GM18499 (cell line): ENCODE data around the gene PDIA4.
"Not testable (repeated sequence)": the region's sequence is repeated elsewhere in the genome, so short reads cannot be mapped to it uniquely, and the experiment has no call there.

Experiments used
- ATAC-seq: cut with Tn5 transposase; IDR thresholded peaks from one replicate; pipeline ENCODE4 v1.9.1; 2021; ENCODE audit warnings: moderate number of reproducible peaks; ENCODE audit not compliant: insufficient read depth, unreplicated experiment

PDIA4 gene

GRCh38 chr7:149028346-149029109, at the start of gene PDIA4:
Gene PDIA4, minus strand, starts transcription at chr7:149028505. Its CDS starts 97 bp downstream, at chr7:149028408.
- peak; percentile 86 for ATAC-seq

- no peak for ATAC-seq
Observed at GRCh38 chr7:149077594-149077993, 49.3 kb upstream of the PDIA4 start.

- ATAC-seq = no peak
Observed at GRCh38 chr7:149075286-149075685, 47.0 kb upstream of the PDIA4 start.

- no peak for ATAC-seq
Observed at GRCh38 chr7:149074116-149074885, 46.0 kb upstream of the PDIA4 start.

GRCh38 chr7:149072438-149072775, 44.1 kb upstream of the PDIA4 start:
- ATAC-seq = no peak

GRCh38 chr7:149071641-149072437, 43.5 kb upstream of the PDIA4 start:
- ATAC-seq = no peak

GRCh38 chr7:149071182-149071635, 42.9 kb upstream of the PDIA4 start:
- no peak for ATAC-seq

GRCh38 chr7:149070372-149071125, 42.2 kb upstream of the PDIA4 start:
- no peak for ATAC-seq

GRCh38 chr7:149067869-149068268, 39.6 kb upstream of the PDIA4 start:
- ATAC-seq = no peak

GRCh38 chr7:149063476-149063875, 35.2 kb upstream of the PDIA4 start:
- no peak for ATAC-seq

GRCh38 chr7:149062217-149062899, 34.1 kb upstream of the PDIA4 start:
- ATAC-seq = not testable (repeated sequence)

GRCh38 chr7:149060156-149060555, 31.9 kb upstream of the PDIA4 start:
- ATAC-seq = no peak

- ATAC-seq = no peak
Observed at GRCh38 chr7:149053885-149054284, 25.6 kb upstream of the PDIA4 start.

GRCh38 chr7:149053384-149053783, 25.1 kb upstream of the PDIA4 start:
- ATAC-seq = no peak

GRCh38 chr7:149050941-149051340, 22.6 kb upstream of the PDIA4 start:
- no peak for ATAC-seq

- ATAC-seq = no peak
Observed at GRCh38 chr7:149048805-149049204, 20.5 kb upstream of the PDIA4 start.

GRCh38 chr7:149046416-149046815, 18.1 kb upstream of the PDIA4 start:
- ATAC-seq = no peak

- ATAC-seq = no peak
Observed at GRCh38 chr7:149043936-149044335, 15.6 kb upstream of the PDIA4 start.

- no peak for ATAC-seq
Observed at GRCh38 chr7:149041350-149041749, 13.0 kb upstream of the PDIA4 start.

- ATAC-seq = not testable (repeated sequence)
Observed at GRCh38 chr7:149038641-149039040, 10.3 kb upstream of the PDIA4 start.
